HG03439 (cell line): ENCODE data around the gene UBALD2.

ENCODE experiments used
- ATAC-seq: cut with Tn5 transposase; IDR thresholded peaks from one replicate; pipeline ENCODE4 v1.9.1; 2021; ENCODE audit warnings: mild to moderate bottlenecking, moderate library complexity; ENCODE audit not compliant: unreplicated experiment

The UBALD2 gene

DNA sequence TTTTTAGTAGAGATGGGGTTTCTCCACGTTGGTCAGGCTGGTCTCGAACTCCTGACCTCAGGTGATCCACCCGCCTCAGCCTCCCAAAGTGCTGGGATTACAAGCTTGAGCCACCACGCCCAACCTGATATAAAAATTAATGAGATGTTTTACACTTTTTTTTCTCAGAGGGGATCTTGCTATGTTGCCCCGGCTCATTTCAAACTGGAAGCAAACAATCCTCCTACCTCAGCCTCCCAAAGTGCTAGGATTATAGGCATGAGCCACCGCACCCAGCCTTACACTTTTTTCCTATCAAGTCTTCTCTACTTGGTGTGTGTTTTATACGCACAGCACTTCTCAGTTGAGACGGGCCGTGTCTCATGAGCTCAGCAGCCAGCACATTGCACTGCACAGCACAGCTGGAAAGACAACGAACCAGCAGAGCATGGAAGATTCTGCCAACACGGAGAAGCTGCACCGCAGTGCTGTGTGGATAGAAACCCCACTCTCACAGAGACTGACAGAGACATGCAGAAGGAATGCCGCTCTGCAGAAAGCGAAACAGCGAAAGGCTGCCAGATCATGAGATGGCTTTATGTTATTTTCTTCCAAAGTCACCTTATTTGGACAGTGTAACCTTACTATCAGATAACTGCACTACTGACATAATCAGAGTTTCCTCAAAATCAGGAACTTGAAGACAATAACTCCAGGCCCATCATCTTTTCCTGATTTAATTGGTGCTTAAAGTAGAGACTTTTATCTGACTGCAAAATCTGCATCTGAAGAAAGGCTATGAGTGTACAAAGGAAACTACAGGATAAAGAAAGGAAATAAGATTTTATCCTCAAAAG is 49.5 kb downstream of the UBALD2 start:
- no peak for ATAC-seq

DNA sequence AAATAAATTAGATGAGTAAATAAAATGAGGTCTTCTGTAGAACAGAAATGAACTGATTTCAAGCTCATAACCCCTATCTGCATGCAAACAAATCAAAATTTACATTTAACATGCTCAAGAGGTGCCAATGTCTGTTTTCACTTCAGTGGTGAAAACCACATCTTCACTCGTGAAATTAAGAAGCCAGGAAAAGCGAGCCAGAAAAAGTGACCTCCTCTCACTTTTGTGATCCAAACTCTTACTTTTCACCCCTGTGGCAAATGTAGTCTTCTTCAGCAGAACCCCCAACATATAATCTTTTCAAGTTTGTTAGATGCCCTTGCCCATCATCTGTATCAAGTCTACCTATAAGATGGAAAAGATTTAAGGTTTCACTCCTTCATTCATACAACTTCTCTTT is 52.4 kb downstream of the UBALD2 start:
- no peak for ATAC-seq

DNA sequence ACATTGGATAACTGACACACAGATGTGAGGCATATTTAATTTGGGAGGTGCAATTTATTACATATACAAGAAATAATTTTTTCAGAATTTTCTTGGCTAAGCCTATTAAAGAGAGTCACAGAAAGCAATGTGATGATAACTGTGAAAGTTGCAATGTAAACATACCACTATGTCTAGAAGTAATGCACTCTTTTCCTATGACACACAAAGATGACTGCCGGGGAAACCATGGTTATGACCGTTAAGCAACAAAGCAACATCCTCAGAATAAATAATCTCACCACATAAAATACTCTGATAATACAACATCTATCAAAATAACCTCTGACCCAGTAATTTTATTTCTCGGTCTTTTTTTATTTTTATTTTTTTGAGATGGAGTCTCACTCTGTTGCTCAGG is 53.4 kb downstream of the UBALD2 start:
- ATAC-seq = no peak
